Measurements from ENCODE around the gene ZNF624.

The ZNF624 gene

GRCh38 chr17:16593356-16594102 lies 60.1 kb downstream of the ZNF624 start:
- Histone ChIP-seq H3K4me1 (ENCODE audit: control insufficient read depth in 2 of 2, insufficient read depth in 1 of 2, low read depth in 1 of 2, low read length in 2 of 2) (no peaks in the 10 kb centered on the region), H3K79me1 (ENCODE audit: low read depth, low read length) (no peaks in the 10 kb centered on the region), H3K4ac (ENCODE audit: low read length) (no peak overlapping the region), H2BK5ac (ENCODE audit: low read length) (no peak overlapping the region), H3K27me3 (ENCODE audit: control insufficient read depth in 3 of 3, insufficient read depth in 3 of 3, low read depth in 1 of 3, low read length in 3 of 3) (peaks cover 0 to 4% (median 1%) of the 10 kb centered on the region in 3 experiments), H2AK5ac (ENCODE audit: low read depth, low read length) (no peak overlapping the region), H2BK15ac (ENCODE audit: low read length) (no peak overlapping the region), H3K14ac (ENCODE audit: low read length) (no peak overlapping the region), H3K18ac (ENCODE audit: low read length) (no peak overlapping the region), H2BK120ac (ENCODE audit: low read depth, low read length) (no peak overlapping the region), H4K8ac (ENCODE audit: low read depth, low read length) (no peak overlapping the region), H4K91ac (ENCODE audit: low read depth, low read length, poor library complexity) (no peak overlapping the region), H3K27ac (replicated peaks; ENCODE audit: low read length) (no peak overlapping the region), H2AFZ (ENCODE audit: low read length) (no peak overlapping the region), H3K4me2 (ENCODE audit: insufficient read depth, low read length, poor library complexity, severe bottlenecking) (no peak overlapping the region), H2BK12ac (ENCODE audit: low read length) (no peak overlapping the region), H3K4me3 (ENCODE audit: low read length in 2 of 2) (no peak overlapping the region), H3K23ac (ENCODE audit: low read depth, low read length, poor library complexity) (no peak overlapping the region), H3K36me3 (replicated peaks in 1 of 2; ENCODE audit: control insufficient read depth in 2 of 2, insufficient read depth in 2 of 2, low read length in 2 of 2) (no peaks in the 10 kb centered on the region), H3K9ac (ENCODE audit: low read depth, low read length, poor library complexity) (no peak overlapping the region), H3K9me3 (replicated peaks in 1 of 2; ENCODE audit: control insufficient read depth in 2 of 2, insufficient read depth in 1 of 2, low read depth in 1 of 2, low read length in 2 of 2) (peaks cover 0 to 10% of the 10 kb centered on the region in 2 donors)
- DNase-seq (ENCODE audit: low spot score): no peak
- no CpG with 5 or more reads among the region's 2 CpGs for WGBS, 2 donors (ENCODE audit: extremely low coverage in 2 of 2, insufficient read length in 2 of 2, insufficient replicate concordance in 1 of 2)

- H3K23ac ChIP-seq (ENCODE audit: low read depth, low read length, poor library complexity): peak overlapping the region; percentile 60
- no peak overlapping the region for H2AK5ac ChIP-seq (ENCODE audit: low read depth, low read length)
- H3K27ac ChIP-seq (replicated peaks; ENCODE audit: low read length): no peak overlapping the region
- H2BK120ac ChIP-seq (ENCODE audit: low read depth, low read length): peak overlapping the region; percentile 88
- H2BK15ac ChIP-seq (ENCODE audit: low read length): peak overlapping the region; percentile 38
- peak overlapping the region; percentile 93 for H3K4me2 ChIP-seq (ENCODE audit: insufficient read depth, low read length, poor library complexity, severe bottlenecking)
- peaks cover 0 to 24% (median 3%) of the 10 kb centered on the region in 3 experiments for H3K27me3 ChIP-seq (ENCODE audit: control insufficient read depth in 3 of 3, insufficient read depth in 3 of 3, low read depth in 1 of 3, low read length in 3 of 3)
- no peak overlapping the region for H3K4ac ChIP-seq (ENCODE audit: low read length)
- H3K9me3 ChIP-seq (replicated peaks in 1 of 2; ENCODE audit: control insufficient read depth in 2 of 2, insufficient read depth in 1 of 2, low read depth in 1 of 2, low read length in 2 of 2): peaks cover 0 to 19% of the 10 kb centered on the region in 2 donors
- peak; percentile 91 for DNase-seq (ENCODE audit: low spot score)
- no peak overlapping the region for H4K8ac ChIP-seq (ENCODE audit: low read depth, low read length)
- H3K79me1 ChIP-seq (ENCODE audit: low read depth, low read length): no peaks in the 10 kb centered on the region
- H3K18ac ChIP-seq (ENCODE audit: low read length): peak overlapping the region; percentile 93
- peak overlapping the region; percentile 58 to 82 for H3K4me3 ChIP-seq (ENCODE audit: low read length in 2 of 2)
- H4K91ac ChIP-seq (ENCODE audit: low read depth, low read length, poor library complexity): no peak overlapping the region
- no peak overlapping the region for H2BK5ac ChIP-seq (ENCODE audit: low read length)
- peak overlapping the region; percentile 86 for H3K9ac ChIP-seq (ENCODE audit: low read depth, low read length, poor library complexity)
- no peak overlapping the region for H2BK12ac ChIP-seq (ENCODE audit: low read length)
- H3K36me3 ChIP-seq (replicated peaks in 1 of 2; ENCODE audit: control insufficient read depth in 2 of 2, insufficient read depth in 2 of 2, low read length in 2 of 2): no peaks in the 10 kb centered on the region
- H3K4me1 ChIP-seq (ENCODE audit: control insufficient read depth in 2 of 2, insufficient read depth in 1 of 2, low read depth in 1 of 2, low read length in 2 of 2): no peaks in the 10 kb centered on the region
- no CpG with 5 or more reads among the region's 53 CpGs for WGBS, 2 donors (ENCODE audit: extremely low coverage in 2 of 2, insufficient read length in 2 of 2, insufficient replicate concordance in 1 of 2)
- peak overlapping the region; percentile 100 for H2AFZ ChIP-seq (ENCODE audit: low read length)
- peak overlapping the region; percentile 47 for H3K14ac ChIP-seq (ENCODE audit: low read length)
These were observed 64.3 kb downstream of the ZNF624 start for GRCh38 chr17:16589097-16589969.

GRCh38 chr17:16585796-16586195 lies 67.9 kb downstream of the ZNF624 start:
- Histone ChIP-seq H2BK12ac (ENCODE audit: low read length) (no peak overlapping the region), H3K27ac (replicated peaks; ENCODE audit: low read length) (no peak overlapping the region), H3K4me3 (ENCODE audit: low read length in 2 of 2) (no peak overlapping the region), H3K27me3 (ENCODE audit: control insufficient read depth in 3 of 3, insufficient read depth in 3 of 3, low read depth in 1 of 3, low read length in 3 of 3) (peaks cover 0 to 24% (median 3%) of the 10 kb centered on the region in 3 experiments), H3K9me3 (replicated peaks in 1 of 2; ENCODE audit: control insufficient read depth in 2 of 2, insufficient read depth in 1 of 2, low read depth in 1 of 2, low read length in 2 of 2) (peaks cover 0 to 19% of the 10 kb centered on the region in 2 donors), H3K9ac (ENCODE audit: low read depth, low read length, poor library complexity) (no peak overlapping the region), H2AK5ac (ENCODE audit: low read depth, low read length) (no peak overlapping the region), H3K4me2 (ENCODE audit: insufficient read depth, low read length, poor library complexity, severe bottlenecking) (no peak overlapping the region), H3K79me1 (ENCODE audit: low read depth, low read length) (no peaks in the 10 kb centered on the region), H3K36me3 (replicated peaks in 1 of 2; ENCODE audit: control insufficient read depth in 2 of 2, insufficient read depth in 2 of 2, low read length in 2 of 2) (no peaks in the 10 kb centered on the region), H2BK5ac (ENCODE audit: low read length) (no peak overlapping the region), H2AFZ (ENCODE audit: low read length) (no peak overlapping the region), H3K14ac (ENCODE audit: low read length) (no peak overlapping the region), H3K18ac (ENCODE audit: low read length) (no peak overlapping the region), H4K91ac (ENCODE audit: low read depth, low read length, poor library complexity) (no peak overlapping the region), H2BK120ac (ENCODE audit: low read depth, low read length) (no peak overlapping the region), H3K23ac (ENCODE audit: low read depth, low read length, poor library complexity) (no peak overlapping the region), H2BK15ac (ENCODE audit: low read length) (no peak overlapping the region), H3K4me1 (ENCODE audit: control insufficient read depth in 2 of 2, insufficient read depth in 1 of 2, low read depth in 1 of 2, low read length in 2 of 2) (no peaks in the 10 kb centered on the region), H4K8ac (ENCODE audit: low read depth, low read length) (no peak overlapping the region), H3K4ac (ENCODE audit: low read length) (no peak overlapping the region)
- WGBS, 2 donors (ENCODE audit: extremely low coverage in 2 of 2, insufficient read length in 2 of 2, insufficient replicate concordance in 1 of 2): no CpG with 5 or more reads among the region's 4 CpGs
- no peak for DNase-seq (ENCODE audit: low spot score)

Measured in neuronal stem cell (in vitro differentiated cells).